C4-2B (cell line): ENCODE measurements around the gene VPS35L.

Experiments used
- ZFX ChIP-seq: fragments of 450-650 bp; IDR thresholded peaks from 2 replicates; pipeline ENCODE4 v1.6.1; 2017
- TF ChIP-seq, protein P1 (sequence below): fragments of 450-650 bp; conservative IDR thresholded peaks from 2 replicates; pipeline ENCODE4 v1.5.1; 2017; ENCODE audit warnings: mild to moderate bottlenecking

DNA sequence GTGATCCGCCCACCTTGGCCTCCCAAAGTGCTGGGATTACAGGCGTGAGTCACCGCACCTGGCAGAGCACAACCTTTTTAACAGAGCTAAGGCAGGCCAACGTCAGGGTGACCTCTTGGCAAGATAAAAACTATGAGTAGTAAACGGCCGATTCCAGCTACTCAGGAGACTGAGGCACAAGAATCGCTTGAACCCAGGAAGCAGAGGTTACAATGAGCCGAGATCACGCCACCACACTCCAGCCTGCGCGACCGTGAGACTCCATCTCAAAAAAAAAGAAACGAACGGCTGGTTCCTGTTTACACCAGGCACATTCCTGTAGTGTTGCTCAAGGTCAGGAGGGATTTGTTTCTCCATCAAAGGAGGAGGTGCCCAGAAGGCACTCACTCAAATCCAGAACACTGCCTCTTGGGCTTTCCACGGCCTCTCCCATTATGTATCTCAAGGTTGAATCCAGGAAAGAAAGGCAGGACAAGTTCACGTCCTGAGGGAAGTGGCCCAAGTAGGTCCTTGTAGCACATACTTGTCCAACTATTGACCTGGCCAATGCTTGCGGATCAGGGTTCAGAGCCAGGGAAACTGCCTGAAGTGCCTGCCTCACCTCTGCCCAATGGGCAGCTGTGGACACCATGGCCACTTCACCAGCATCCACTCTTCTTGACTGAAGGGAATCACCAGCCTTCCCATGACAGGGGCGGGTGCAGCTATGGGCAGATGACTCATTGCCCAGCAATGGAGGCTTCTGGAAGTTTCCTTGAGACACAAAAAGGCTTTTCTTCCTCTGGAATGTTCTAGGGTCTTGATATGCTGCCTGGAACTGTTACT, 149.0 kb downstream of the VPS35L start:
- TF ChIP-seq, protein P1, sequence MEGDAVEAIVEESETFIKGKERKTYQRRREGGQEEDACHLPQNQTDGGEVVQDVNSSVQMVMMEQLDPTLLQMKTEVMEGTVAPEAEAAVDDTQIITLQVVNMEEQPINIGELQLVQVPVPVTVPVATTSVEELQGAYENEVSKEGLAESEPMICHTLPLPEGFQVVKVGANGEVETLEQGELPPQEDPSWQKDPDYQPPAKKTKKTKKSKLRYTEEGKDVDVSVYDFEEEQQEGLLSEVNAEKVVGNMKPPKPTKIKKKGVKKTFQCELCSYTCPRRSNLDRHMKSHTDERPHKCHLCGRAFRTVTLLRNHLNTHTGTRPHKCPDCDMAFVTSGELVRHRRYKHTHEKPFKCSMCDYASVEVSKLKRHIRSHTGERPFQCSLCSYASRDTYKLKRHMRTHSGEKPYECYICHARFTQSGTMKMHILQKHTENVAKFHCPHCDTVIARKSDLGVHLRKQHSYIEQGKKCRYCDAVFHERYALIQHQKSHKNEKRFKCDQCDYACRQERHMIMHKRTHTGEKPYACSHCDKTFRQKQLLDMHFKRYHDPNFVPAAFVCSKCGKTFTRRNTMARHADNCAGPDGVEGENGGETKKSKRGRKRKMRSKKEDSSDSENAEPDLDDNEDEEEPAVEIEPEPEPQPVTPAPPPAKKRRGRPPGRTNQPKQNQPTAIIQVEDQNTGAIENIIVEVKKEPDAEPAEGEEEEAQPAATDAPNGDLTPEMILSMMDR: no peak
- TF ChIP-seq ZFX: no peak
